ENCODE results near the gene PAX5.

- TF ChIP-seq FOXM1 (IDR thresholded peaks at IDR 0.05; ENCODE audit: borderline replicate concordance, low read depth) = no peak
- TF ChIP-seq TAF1 (IDR thresholded peaks at IDR 0.05; ENCODE audit: low read depth) = no peak
- TF ChIP-seq REST (IDR thresholded peaks at IDR 0.05; ENCODE audit: low read depth) = no peak
- TF ChIP-seq CREB1 (IDR thresholded peaks at IDR 0.05; ENCODE audit: low read depth) = no peak
- no peak for TF ChIP-seq EGR1 (IDR thresholded peaks at IDR 0.05)
Observed at GRCh38 chr9:37033141-37033540, 927 bp downstream of the PAX5 start.
